NCI-H524 treated with DMSO at 0.1 percent for 48 hours (cell line): ENCODE data around the gene PRSS50.
"Not testable (repeated sequence)": the region's sequence is repeated elsewhere in the genome, so short reads cannot be mapped to it uniquely, and the experiment has no call there.

ENCODE experiments used
- DNase-seq: peaks from one replicate; lab custom pipeline; 2025; lab: John Stamatoyannopoulos, UW

PRSS50 gene

DNA sequence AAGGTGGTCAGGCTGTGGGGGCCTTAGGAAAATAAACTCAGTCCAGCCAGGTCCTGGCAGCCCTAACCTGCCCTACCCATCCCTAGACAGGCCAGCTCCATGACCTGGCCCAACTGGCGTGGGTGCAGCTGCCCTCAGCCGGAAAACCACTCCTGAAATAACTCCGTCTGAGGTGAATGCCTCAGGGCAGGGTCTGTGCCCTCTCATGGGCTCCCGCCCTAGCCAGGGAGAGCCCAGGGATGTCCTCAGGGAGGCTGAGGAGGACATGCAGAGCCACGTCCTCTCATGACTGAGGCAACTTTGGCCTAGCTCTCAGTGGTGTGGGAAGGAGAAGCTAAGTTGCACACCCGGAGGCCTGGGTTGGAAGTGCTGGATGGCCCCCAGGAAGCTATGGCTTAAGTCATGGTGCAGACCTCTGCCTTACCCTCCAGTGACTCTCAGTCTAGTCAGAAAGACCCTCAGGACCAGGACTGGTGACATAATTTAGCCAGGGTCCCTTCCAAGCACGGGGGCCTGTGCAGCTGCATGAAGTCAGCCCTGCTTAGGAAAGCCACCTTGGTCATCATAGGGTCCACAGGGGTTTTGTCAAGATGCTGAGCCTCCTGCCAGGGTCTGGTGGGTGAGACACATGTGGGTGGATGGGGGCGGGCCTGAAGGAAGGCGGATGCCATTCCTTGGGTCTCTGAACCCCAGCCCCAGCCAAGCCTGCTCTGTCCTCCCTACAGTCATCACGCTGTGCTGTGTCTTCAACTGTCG, 9.1 kb downstream of the PRSS50 start:
- no peak for DNase-seq

DNA sequence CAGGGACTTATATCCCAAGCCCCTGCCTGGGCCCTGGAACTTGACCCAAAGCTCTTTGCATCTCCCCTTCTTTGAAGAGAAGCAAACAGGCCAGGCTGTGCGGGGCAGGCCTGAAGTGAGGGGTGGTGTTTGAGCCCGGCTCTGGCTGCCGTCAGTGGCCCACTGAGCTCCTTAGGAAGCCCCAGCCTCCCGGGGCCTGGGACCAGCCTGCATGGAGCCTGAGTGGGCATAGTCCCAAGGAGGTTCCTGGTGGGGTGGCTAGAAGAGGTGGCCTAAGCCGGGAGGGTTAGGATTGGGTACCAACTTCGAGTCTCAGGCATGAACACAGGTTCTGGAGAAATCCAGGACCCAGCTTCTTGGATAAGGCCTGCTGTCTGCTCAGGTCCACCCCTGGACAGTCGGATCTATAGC, 10.1 kb downstream of the PRSS50 start:
- no peak for DNase-seq

GRCh38 chr3:46706771-46707582, 10.7 kb downstream of the PRSS50 start:
- no peak for DNase-seq

GRCh38 chr3:46705751-46706552, 11.7 kb downstream of the PRSS50 start:
- no peak for DNase-seq

GRCh38 chr3:46705022-46705530, 12.6 kb downstream of the PRSS50 start:
- DNase-seq, result peak; percentile 23

GRCh38 chr3:46704346-46704745, 13.3 kb downstream of the PRSS50 start:
- not testable (repeated sequence) for DNase-seq

GRCh38 chr3:46703013-46703520, 14.6 kb downstream of the PRSS50 start:
- no peak for DNase-seq

- no peak for DNase-seq
Observed at GRCh38 chr3:46702246-46703012, 15.2 kb downstream of the PRSS50 start.

- no peak for DNase-seq
Observed at GRCh38 chr3:46701181-46701939, 16.3 kb downstream of the PRSS50 start, which contains the start of gene TMIE. TMIE (plus strand) TSS chr3:46701392; CDS start chr3:46701488, 96 bp downstream.

GRCh38 chr3:46700772-46701171, 16.9 kb downstream of the PRSS50 start:
- no peak for DNase-seq

DNA sequence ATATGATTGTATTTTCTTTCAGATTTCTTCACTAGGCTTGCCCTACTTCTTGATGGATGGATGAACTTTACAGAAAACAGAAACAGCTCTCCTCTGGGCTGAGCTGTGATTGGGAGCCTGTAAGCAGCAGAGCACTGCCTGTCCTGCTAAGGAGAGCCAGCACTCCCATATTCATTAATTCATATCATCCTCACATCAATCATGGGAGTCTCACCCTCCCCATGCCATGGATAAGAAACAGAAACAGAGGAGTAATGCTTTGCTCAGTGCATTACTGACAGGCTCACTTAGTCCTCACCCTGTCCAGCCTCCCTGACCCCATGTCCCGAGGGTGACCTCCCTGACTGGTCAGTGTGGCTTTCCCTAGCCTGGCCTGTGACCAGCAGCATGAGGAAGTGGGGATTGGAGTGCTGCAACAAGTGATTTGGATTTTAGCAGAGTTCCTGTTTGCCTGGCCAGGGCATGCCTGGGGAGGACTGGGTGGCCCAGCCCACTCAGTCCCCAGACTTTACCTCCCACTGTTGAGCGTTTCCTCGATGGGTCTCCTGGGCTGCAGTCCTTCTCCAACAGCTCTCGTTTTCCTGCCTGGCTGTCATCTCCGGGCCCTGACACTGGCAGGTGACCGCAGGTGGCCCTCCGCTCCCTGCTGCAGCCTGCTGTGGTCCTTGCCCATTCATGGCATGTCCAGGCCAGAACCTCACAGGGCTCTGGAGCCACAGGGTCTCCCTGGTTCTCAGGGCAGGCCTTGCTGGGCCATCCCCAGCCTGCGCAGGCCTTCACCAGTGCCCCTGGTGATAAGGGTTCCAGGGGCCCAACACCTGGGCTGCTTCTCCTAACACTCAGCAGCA, 17.8 kb downstream of the PRSS50 start:
- DNase-seq, result no peak

GRCh38 chr3:46695962-46696894, 21.4 kb downstream of the PRSS50 start:
- DNase-seq, result no peak

DNA sequence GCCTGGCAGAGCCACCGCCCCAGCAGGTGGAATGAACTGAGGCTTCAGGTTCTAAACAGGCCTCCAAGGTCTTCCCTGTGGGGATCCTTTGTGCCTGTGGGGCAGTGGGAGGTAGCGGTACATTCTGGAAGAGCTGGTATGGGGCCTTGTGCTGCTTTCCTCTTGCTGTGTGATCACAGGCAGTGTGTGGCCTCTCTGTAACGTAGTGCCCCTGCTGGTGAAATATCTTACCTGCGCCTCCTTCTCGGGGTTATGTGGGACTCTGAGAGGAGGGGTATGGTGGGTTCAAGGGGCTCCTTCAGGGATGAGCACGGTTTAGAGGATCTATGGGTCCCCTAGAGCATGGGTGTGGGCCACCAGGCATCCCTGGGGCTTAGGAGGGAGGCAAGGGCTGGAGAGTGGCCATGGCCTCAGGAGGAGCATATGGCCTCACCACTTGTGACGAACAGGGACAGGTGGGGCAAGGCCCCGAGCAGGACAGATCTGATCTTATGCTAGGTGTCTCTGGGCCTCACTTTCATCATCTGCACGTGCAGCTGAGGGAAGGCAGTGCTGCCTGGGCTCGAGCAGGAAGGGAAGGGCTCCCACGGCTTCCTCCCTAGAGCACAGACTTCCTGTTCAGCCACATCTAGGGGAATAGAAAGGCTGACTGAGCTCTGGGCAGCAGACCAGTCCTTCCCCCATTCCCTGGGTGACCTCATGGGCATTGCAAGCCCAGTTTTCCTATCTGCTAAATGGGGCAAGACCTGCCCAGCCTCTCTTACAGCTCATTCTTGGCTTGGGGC, 22.3 kb downstream of the PRSS50 start:
- peak; percentile 35 for DNase-seq

- no peak for DNase-seq
Observed at GRCh38 chr3:46694520-46694919, 23.1 kb downstream of the PRSS50 start.

DNA sequence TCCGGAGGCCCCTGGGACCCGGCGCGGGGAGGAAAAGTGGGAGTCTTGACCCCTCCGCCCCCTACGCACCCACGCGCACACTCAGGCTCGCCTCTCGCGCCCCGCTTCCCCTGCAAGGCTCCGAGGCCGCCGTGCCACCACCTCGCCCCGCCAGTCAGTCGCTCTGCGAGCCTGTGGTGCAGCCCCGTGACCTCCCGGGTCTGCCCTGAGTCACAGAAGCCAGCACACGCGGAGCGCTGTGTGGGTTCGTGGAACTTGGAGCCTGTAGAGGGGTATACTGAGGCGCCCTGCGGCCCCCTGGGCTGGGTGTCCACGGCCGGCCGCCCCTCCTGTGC, 23.8 kb downstream of the PRSS50 start:
- DNase-seq, result no peak

- DNase-seq, result no peak
Observed at GRCh38 chr3:46693038-46693891, 24.4 kb downstream of the PRSS50 start, which contains the start of gene ALS2CL. ALS2CL (minus strand) TSS chr3:46693679; CDS start chr3:46689440, 4,239 bp downstream.
